IMR-90 (cell line): ENCODE measurements around the gene PFDN5. TPM values are rescaled to one million over a fixed set of nuclear protein-coding genes. Genes with fewer than 3 reads are reported as not detected.
"Not testable (repeated sequence)": the region's sequence is repeated elsewhere in the genome, so short reads cannot be mapped to it uniquely, and the experiment has no call there.

Experiments used
- ATAC-seq: fragments of 200-7000 bp; cut with Tn5 transposase; 2 replicates; pipeline ENCODE4 v1.9.1; 2020; ENCODE audit warnings: low read depth, mild to moderate bottlenecking, moderate library complexity
- BruUV-seq: library from RNA; stranded (reverse); fragments of 400-500 nt; replicated peaks from 2 replicates; lab custom pipeline; 2021; lab: Mats Ljungman, UMichigan
- CTCF ChIA-PET: fragments of 300-600 bp; formaldehyde crosslinking; extraction: SDS; loops from one replicate; lab custom pipeline; 2021; ENCODE audit warnings: antibody characterized with exemption; lab: Yijun Ruan, JAX
- POLR2A ChIA-PET: fragments of 300-600 bp; sonication (Branson Sonifier 250); formaldehyde crosslinking; loops from one replicate; lab custom pipeline; 2022; ENCODE audit warnings: antibody characterized with exemption; ENCODE audit not compliant: unreplicated experiment; lab: Charles Lee
- DNase-seq: peaks from one replicate; pipeline ENCODE4 v3.0.0; 2013
- H2AFZ ChIP-seq: replicated peaks from 2 replicates; pipeline ENCODE3; 2013; ENCODE audit warnings: low read length, mild to moderate bottlenecking; ENCODE audit not compliant: poor library complexity
- H2AK5ac ChIP-seq: 2 replicates; pipeline ENCODE4 v1.6.1; 2013; ENCODE audit warnings: low read depth, low read length, inconsistent platforms
- H2AK9ac ChIP-seq: replicated peaks from 2 replicates; pipeline ENCODE3; 2013; ENCODE audit warnings: mild to moderate bottlenecking, low read depth, low read length, moderate library complexity; ENCODE audit not compliant: poor library complexity
- H2BK120ac ChIP-seq: 2 replicates; pipeline ENCODE4 v1.6.1; 2013; ENCODE audit warnings: low read depth, low read length, inconsistent platforms
- H2BK15ac ChIP-seq: 3 replicates; pipeline ENCODE4 v1.6.1; 2013; ENCODE audit warnings: low read depth, low read length, inconsistent platforms
- H2BK20ac ChIP-seq: 2 replicates; pipeline ENCODE4 v1.6.1; 2013; ENCODE audit warnings: low read depth, mild to moderate bottlenecking, inconsistent platforms, low read length, moderate library complexity
- H2BK5ac ChIP-seq: 2 replicates; pipeline ENCODE4 v1.6.1; 2013; ENCODE audit warnings: mild to moderate bottlenecking, low read depth, low read length, inconsistent platforms; ENCODE audit not compliant: poor library complexity, severe bottlenecking
- H3K14ac ChIP-seq: replicated peaks from 2 replicates; pipeline ENCODE4 v1.6.1; 2013; ENCODE audit warnings: low read depth, low read length, inconsistent platforms
- H3K18ac ChIP-seq: 2 replicates; pipeline ENCODE4 v1.6.1; 2013; ENCODE audit warnings: low read depth, low read length, control low read depth
- H3K23ac ChIP-seq: 2 replicates; pipeline ENCODE4 v1.6.1; 2013; ENCODE audit warnings: low read depth, low read length, inconsistent platforms
- H3K27ac ChIP-seq: 2 replicates; pipeline ENCODE4 v1.5.1; 2013; ENCODE audit warnings: mild to moderate bottlenecking, control low read depth, low read length; ENCODE audit not compliant: insufficient read depth
- H3K27me3 ChIP-seq: 2 replicates; pipeline ENCODE4 v1.6.1; 2013; ENCODE audit warnings: low read length; ENCODE audit not compliant: control insufficient read depth, insufficient read depth
- H3K36me3 ChIP-seq: 2 replicates; pipeline ENCODE4 v1.6.1; 2013; ENCODE audit warnings: low read length, mixed read lengths; ENCODE audit not compliant: control insufficient read depth, insufficient read depth
- H3K4ac ChIP-seq: 2 replicates; pipeline ENCODE4 v1.6.1; 2013; ENCODE audit warnings: low read depth, low read length, inconsistent platforms
- H3K4me1 ChIP-seq: 2 replicates; pipeline ENCODE4 v1.6.1; 2013; ENCODE audit warnings: low read length, mixed read lengths; ENCODE audit not compliant: control insufficient read depth, insufficient read depth
- H3K4me2 ChIP-seq: 2 replicates; pipeline ENCODE4 v1.6.1; 2013; ENCODE audit warnings: low read depth, mild to moderate bottlenecking, control low read depth, low read length, moderate library complexity
- H3K4me3 ChIP-seq: 2 replicates; pipeline ENCODE4 v1.5.1; 2013; ENCODE audit warnings: low read depth, mild to moderate bottlenecking, control low read depth, low read length, moderate library complexity; ENCODE audit not compliant: insufficient read depth
- H3K56ac ChIP-seq: 2 replicates; pipeline ENCODE4 v1.6.1; 2013; ENCODE audit warnings: low read length, inconsistent platforms; ENCODE audit not compliant: insufficient read depth; ENCODE audit errors: extremely low read depth
- H3K79me1 ChIP-seq, 2 experiments: 2 replicates each; pipeline ENCODE4 v1.6.1; 2013; ENCODE audit warnings: low read length in 2 of 2, inconsistent platforms in 1 of 2, low read depth in 1 of 2
- H3K9ac ChIP-seq: 2 replicates; pipeline ENCODE4 v1.6.1; 2013; ENCODE audit warnings: low read depth, low read length, control low read depth
- H3K9me1 ChIP-seq: 2 replicates; pipeline ENCODE4 v1.6.1; 2013; ENCODE audit warnings: low read length, inconsistent platforms; ENCODE audit not compliant: insufficient read depth
- H3K9me3 ChIP-seq: 2 replicates; pipeline ENCODE4 v1.6.1; 2013; ENCODE audit warnings: low read length; ENCODE audit not compliant: control insufficient read depth, insufficient read depth
- H4K20me1 ChIP-seq: 2 replicates; pipeline ENCODE4 v1.6.1; 2013; ENCODE audit warnings: low read length, inconsistent platforms; ENCODE audit not compliant: insufficient read depth
- H4K5ac ChIP-seq: 2 replicates; pipeline ENCODE4 v1.6.1; 2013; ENCODE audit warnings: mild to moderate bottlenecking, low read depth, low read length, control low read depth
- H4K8ac ChIP-seq, 2 experiments: 2 replicates each; pipeline ENCODE4 v1.6.1; 2013; ENCODE audit warnings: low read depth in 2 of 2, low read length in 2 of 2, control low read depth in 1 of 2, inconsistent platforms in 1 of 2
- H4K91ac ChIP-seq: 2 replicates; pipeline ENCODE4 v1.6.1; 2013; ENCODE audit warnings: low read depth, low read length, inconsistent platforms; ENCODE audit not compliant: insufficient read depth
- BHLHE40 ChIP-seq: fragments of 150-350 bp; IDR thresholded peaks from 2 replicates; pipeline ENCODE4 v1.6.1; 2016; ENCODE audit warnings: mild to moderate bottlenecking, low read depth, low read length
- CEBPB ChIP-seq: IDR thresholded peaks from 2 replicates; pipeline ENCODE4 v1.6.1; 2012; ENCODE audit warnings: low read depth, low read length, improper control_type of control experiment
- FOS ChIP-seq: fragments of 150-350 bp; IDR thresholded peaks from 2 replicates; pipeline ENCODE4 v1.6.1; 2016; ENCODE audit warnings: low read depth, low read length
- MAFK ChIP-seq: IDR thresholded peaks from 2 replicates; pipeline ENCODE4 v1.6.1; 2012; ENCODE audit warnings: low read depth, low read length, improper control_type of control experiment
- MXI1 ChIP-seq: IDR thresholded peaks from 2 replicates; pipeline ENCODE4 v1.6.1; 2012; ENCODE audit warnings: low read depth, mild to moderate bottlenecking, low read length, moderate library complexity, borderline replicate concordance
- NFE2L2 ChIP-seq: fragments of 150-350 bp; IDR thresholded peaks from 2 replicates; pipeline ENCODE4 v1.6.1; 2016; ENCODE audit warnings: low read depth, mild to moderate bottlenecking, low read length
- RAD21 ChIP-seq: IDR thresholded peaks from 2 replicates; pipeline ENCODE4 v1.6.1; 2012; ENCODE audit warnings: low read length, improper control_type of control experiment
- SMC3 ChIP-seq: fragments of 150-350 bp; IDR thresholded peaks from 2 replicates; pipeline ENCODE4 v1.6.1; 2016; ENCODE audit warnings: low read depth, mild to moderate bottlenecking, antibody characterized with exemption, low read length, moderate library complexity
- USF2 ChIP-seq: fragments of 150-350 bp; IDR thresholded peaks from 2 replicates; pipeline ENCODE4 v1.6.1; 2017; ENCODE audit warnings: mild to moderate bottlenecking, antibody characterized with exemption, low read length, low read depth
- WGBS, 2 experiments: methylation state at CpG; one replicate each; pipeline versions ENCODE4 v1.1.5 to v1.1.7; 2013; ENCODE audit warnings: missing lambda C conversion rate in 2 of 2; ENCODE audit not compliant: insufficient read length in 1 of 2; ENCODE audit errors: extremely low coverage in 2 of 2; 5-methylcytosine and 5-hydroxymethylcytosine counted together
- dilution Hi-C: fragments of 300-500 bp; cut with HindIII; formaldehyde crosslinking; loops from one replicate; pipeline ENCODE4 v1.14.3; 2018; ENCODE audit warnings: low sequenced_read_pairs; ENCODE audit not compliant: unreplicated experiment
- in situ Hi-C: fragments of 300-500 bp; cut with MboI; formaldehyde crosslinking; loops from 3 replicates; pipeline ENCODE4 v1.14.3; 2019; ENCODE audit warnings: low sequenced_read_pairs, inconsistent platforms, mixed read lengths
- intact Hi-C: fragments of 100-400 bp; cut with micrococcal nuclease; formaldehyde crosslinking; loops from 2 replicates; pipeline ENCODE4 v1.10.0; 2022
- polyA plus RNA-seq, 3 experiments: library from polyadenylated mRNA; depleted of rRNA; stranded (reverse); fragments of >200 nt; gene quantifications; 2 replicates each; pipeline ENCODE4 v1.2.3, GENCODE V29; 2012; ENCODE audit warnings: low replicate concordance in 1 of 3
- total RNA-seq: library from RNA; depleted of rRNA; stranded (reverse); fragments of >200 nt; gene quantifications from 2 replicates; pipeline ENCODE4 v1.2.3, GENCODE V29; 2012

The PFDN5 gene
- total and polyA plus RNA-seq, 2 of the 4 experiments (the other 2 are of a cell fraction): 1,011 to 1,338 TPM

GRCh38 chr12:53330671-53331070 lies 35.3 kb downstream of the PFDN5 start:
- BruUV-seq: no TSS peak
- Histone ChIP-seq H4K91ac (no peak overlapping the region), H2BK15ac (no peak overlapping the region), H3K23ac (0 out of 2 replicates have a peak overlapping the region, but pooled peaks have one; percentile 49), H2BK5ac (no peak overlapping the region), H2AFZ (peak overlapping the region; percentile 32), H3K9ac (no peak overlapping the region), H3K27ac (no peak overlapping the region), H4K8ac (no peak overlapping the region), H3K4me3 (no peak overlapping the region), H3K36me3 (no peaks in the 10 kb centered on the region), H2AK9ac (no peak overlapping the region), H3K4me2 (no peak overlapping the region), H3K79me1 (no peaks in the 10 kb centered on the region), H3K27me3 (peaks cover 54% of the 10 kb centered on the region), H2BK120ac (no peak overlapping the region), H3K18ac (no peak overlapping the region), H3K4me1 (no peaks in the 10 kb centered on the region), H2AK5ac (no peak overlapping the region), H4K5ac (no peak overlapping the region), H4K20me1 (no peaks in the 10 kb centered on the region), H3K9me1 (peaks cover 6% of the 10 kb centered on the region; the same call in 1 of the 2 replicates), H3K56ac (no peak overlapping the region), H2BK20ac (no peak overlapping the region), H3K14ac (no peak overlapping the region), H3K4ac (no peak overlapping the region), H3K9me3 (no peaks in the 10 kb centered on the region)
- CTCF ChIA-PET: interaction anchor here (0.5 to 1.3 kb wide), 2 partner anchors 10 to 74 kb away, joined by 3 to 5 read pairs; partner anchors contain the start of gene AAAS
- TF ChIP-seq FOS (no peak), NFE2L2 (no peak), CEBPB (no peak), MXI1 (no peak), SMC3 (no peak), BHLHE40 (no peak), RAD21 (no peak), MAFK (no peak), USF2 (no peak)
- intact Hi-C loops (no loop called here), in situ Hi-C loops (no loop called here), dilution Hi-C loops (no loop called here)
- WGBS, 2 experiments: 67% methylated on average over 1 of the region's 5 CpGs; no CpG with 5 or more reads in 1 of the 2 experiments
- POLR2A ChIA-PET: interaction anchor here (0.6 kb wide), 1 partner anchor 31 kb away, joined by 3 read pairs; the partner anchor contains the start of gene MYG1
- ATAC-seq (no peak), DNase-seq (no peak)

GRCh38 chr12:53332339-53332738 lies 37.0 kb downstream of the PFDN5 start:
- intact Hi-C loops, H2AK9ac ChIP-seq, H3K18ac ChIP-seq, H2BK5ac ChIP-seq, H4K91ac ChIP-seq, H3K14ac ChIP-seq, H4K8ac ChIP-seq, DNase-seq, ATAC-seq, H3K4me2 ChIP-seq, dilution Hi-C loops, H3K9me1 ChIP-seq, POLR2A ChIA-PET, H3K9me3 ChIP-seq, H2AFZ ChIP-seq, H3K36me3 ChIP-seq, H4K5ac ChIP-seq, H3K23ac ChIP-seq, H3K4me3 ChIP-seq, H3K9ac ChIP-seq, in situ Hi-C loops, H2AK5ac ChIP-seq, H2BK120ac ChIP-seq, H3K4me1 ChIP-seq, H2BK20ac ChIP-seq, H3K4ac ChIP-seq, H2BK15ac ChIP-seq, BruUV-seq, H3K27ac ChIP-seq, H4K20me1 ChIP-seq, H3K56ac ChIP-seq, H3K79me1 ChIP-seq: not testable (repeated sequence)
- H3K27me3 ChIP-seq: peaks cover 70% of the 10 kb centered on the region
- CTCF ChIA-PET: interaction anchor here (1.5 kb wide), 1 partner anchor 13 kb away, joined by 4 read pairs; no protein-coding TSS in a partner anchor
